Activated CD8-positive, alpha-beta memory T cell treated with anti-CD3 and anti-CD28 coated beads, Interleukin-2, amount 10 ng/mL, durations not matched to agents 7 days and 5 days (primary cell): Measurements from ENCODE around the gene UBC. TPM values are rescaled to one million over a fixed set of nuclear protein-coding genes. Genes with fewer than 3 reads are reported as not detected.

Experiments
- ATAC-seq: fragments of 150-1000 bp; cut with Tn5 transposase; one replicate; pipeline ENCODE4 v1.10.0; 2021; ENCODE audit warnings: moderate library complexity
- CTCF ChIA-PET: fragments of 350-600 bp; sonication (Branson Sonifier 250); formaldehyde crosslinking; loops from one replicate; lab custom pipeline; 2021; ENCODE audit warnings: antibody characterized with exemption; lab: Charles Lee
- DNase-seq: peaks from one replicate; pipeline ENCODE4 v3.0.0-alpha.2; 2020
- H3K27ac Mint-ChIP-seq: one replicate; pipeline ENCODE4 v1.8.0; 2021; ENCODE audit warnings: mild to moderate bottlenecking, mixed read lengths
- H3K27me3 Mint-ChIP-seq: one replicate; pipeline ENCODE4 v1.8.0; 2021; ENCODE audit warnings: mixed read lengths
- H3K36me3 Mint-ChIP-seq: one replicate; pipeline ENCODE4 v1.8.0; 2021; ENCODE audit warnings: mild to moderate bottlenecking, mixed read lengths
- H3K4me1 Mint-ChIP-seq: one replicate; pipeline ENCODE4 v1.8.0; 2021; ENCODE audit warnings: mixed read lengths
- H3K4me3 Mint-ChIP-seq: one replicate; pipeline ENCODE4 v1.8.0; 2021; ENCODE audit warnings: mild to moderate bottlenecking, moderate library complexity, mixed read lengths
- H3K9me3 Mint-ChIP-seq: one replicate; pipeline ENCODE4 v1.8.0; 2022; ENCODE audit warnings: low read depth, mixed read lengths
- total RNA-seq, 2 experiments: library from RNA; stranded (reverse); gene quantifications; one replicate each; pipeline ENCODE4 v1.2.3, GENCODE V29; 2021

The UBC gene
- total RNA-seq, 2 experiments from 2014 or later, result 1,159 to 1,188 TPM

- Mint-ChIP-seq H3K27me3 (peaks cover 16% of the 10 kb centered on the region), H3K27ac (no peak overlapping the region), H3K4me1 (peaks cover 13% of the 10 kb centered on the region), H3K9me3 (no peaks in the 10 kb centered on the region), H3K4me3 (no peak overlapping the region), H3K36me3 (no peaks in the 10 kb centered on the region)
- CTCF ChIA-PET, result interaction anchor here (0.7 kb wide), 1 partner anchor 11 kb away, joined by 3 read pairs; no protein-coding TSS in a partner anchor
- no peak for ATAC-seq
- no peak for DNase-seq
These were observed 45.3 kb downstream of the UBC start for GRCh38 chr12:124869059-124869665.

GRCh38 chr12:124868252-124869058, 46.0 kb downstream of the UBC start:
- no peak overlapping the region for H3K27ac Mint-ChIP-seq
- no peaks in the 10 kb centered on the region for H3K36me3 Mint-ChIP-seq
- peaks cover 16% of the 10 kb centered on the region for H3K27me3 Mint-ChIP-seq
- DNase-seq (no peak), ATAC-seq (no peak)
- no peak overlapping the region for H3K4me3 Mint-ChIP-seq
- no peaks in the 10 kb centered on the region for H3K9me3 Mint-ChIP-seq
- CTCF ChIA-PET, result no interaction called here
- H3K4me1 Mint-ChIP-seq, result peaks cover 17% of the 10 kb centered on the region

GRCh38 chr12:124867401-124867930, 47.0 kb downstream of the UBC start:
- peaks cover 23% of the 10 kb centered on the region for H3K4me1 Mint-ChIP-seq
- peaks cover 16% of the 10 kb centered on the region for H3K27me3 Mint-ChIP-seq
- no peak for ATAC-seq
- no peak overlapping the region for H3K4me3 Mint-ChIP-seq
- no peak for DNase-seq
- H3K27ac Mint-ChIP-seq, result no peak overlapping the region
- CTCF ChIA-PET, result no interaction called here
- H3K36me3 Mint-ChIP-seq, result no peaks in the 10 kb centered on the region
- H3K9me3 Mint-ChIP-seq, result no peaks in the 10 kb centered on the region

- Mint-ChIP-seq H3K27ac (no peak overlapping the region), H3K36me3 (no peaks in the 10 kb centered on the region), H3K4me1 (peaks cover 29% of the 10 kb centered on the region), H3K4me3 (no peak overlapping the region), H3K9me3 (no peaks in the 10 kb centered on the region), H3K27me3 (peaks cover 15% of the 10 kb centered on the region)
- ATAC-seq, result no peak
- DNase-seq, result no peak
- CTCF ChIA-PET, result interaction anchor here (1.2 to 1.5 kb wide), 2 partner anchors 40 to 73 kb away, joined by 6 to 7 read pairs; no protein-coding TSS in a partner anchor
These were observed 47.5 kb downstream of the UBC start for GRCh38 chr12:124866883-124867400.

- no peak overlapping the region for H3K4me3 Mint-ChIP-seq
These were observed 48.1 kb downstream of the UBC start for GRCh38 chr12:124866195-124866882.

GRCh38 chr12:124865728-124866127, 48.7 kb downstream of the UBC start:
- H3K36me3 Mint-ChIP-seq, result no peaks in the 10 kb centered on the region
- no peak for DNase-seq
- peaks cover 14% of the 10 kb centered on the region for H3K27me3 Mint-ChIP-seq
- no peaks in the 10 kb centered on the region for H3K9me3 Mint-ChIP-seq
- no peak overlapping the region for H3K4me3 Mint-ChIP-seq
- CTCF ChIA-PET, result interaction anchor here (1.2 to 1.5 kb wide), 2 partner anchors 41 to 74 kb away, joined by 6 to 7 read pairs; no protein-coding TSS in a partner anchor
- no peak for ATAC-seq
- H3K4me1 Mint-ChIP-seq, result peaks cover 33% of the 10 kb centered on the region
- no peak overlapping the region for H3K27ac Mint-ChIP-seq

More at GRCh38 chr12:124866195-124866882, 48.1 kb downstream of the UBC start:
- ATAC-seq, result no peak
- no peaks in the 10 kb centered on the region for H3K36me3 Mint-ChIP-seq
- H3K27ac Mint-ChIP-seq, result no peak overlapping the region
- peaks cover 33% of the 10 kb centered on the region for H3K4me1 Mint-ChIP-seq
- no peaks in the 10 kb centered on the region for H3K9me3 Mint-ChIP-seq
- CTCF ChIA-PET, result interaction anchor here (1.2 to 1.5 kb wide), 2 partner anchors 40 to 74 kb away, joined by 6 to 7 read pairs; no protein-coding TSS in a partner anchor
- peaks cover 14% of the 10 kb centered on the region for H3K27me3 Mint-ChIP-seq
- no peak for DNase-seq

- DNase-seq, result no peak
- peak overlapping the region; percentile 58 for H3K4me3 Mint-ChIP-seq
- no peak for ATAC-seq
- no peaks in the 10 kb centered on the region for H3K9me3 Mint-ChIP-seq
- H3K36me3 Mint-ChIP-seq, result no peaks in the 10 kb centered on the region
- peak overlapping the region; percentile 89 for H3K27ac Mint-ChIP-seq
- H3K27me3 Mint-ChIP-seq, result peaks cover 12% of the 10 kb centered on the region
- peaks cover 33% of the 10 kb centered on the region for H3K4me1 Mint-ChIP-seq
- CTCF ChIA-PET, result no interaction called here
These were observed 50.1 kb downstream of the UBC start for GRCh38 chr12:124864326-124864752.

- DNase-seq, result peak; percentile 86
- Mint-ChIP-seq H3K4me1 (peaks cover 30% of the 10 kb centered on the region), H3K27me3 (peaks cover 6% of the 10 kb centered on the region), H3K9me3 (no peaks in the 10 kb centered on the region), H3K4me3 (peak within 1 kb of the TSS; percentile 70), H3K27ac (peak within 1 kb of the TSS; percentile 89), H3K36me3 (no peaks in the 10 kb centered on the region)
- CTCF ChIA-PET, result no interaction called here
- peak; percentile 91 for ATAC-seq
These were observed 50.8 kb downstream of the UBC start, which contains the start of gene SCARB1 for GRCh38 chr12:124863416-124864325. Gene SCARB1 (minus strand): TSS chr12:124863864. CDS start chr12:124863720, 144 bp downstream.

- peak overlapping the region; percentile 52 for H3K27ac Mint-ChIP-seq
- CTCF ChIA-PET, result interaction anchor here (1.2 kb wide), 1 partner anchor 88 kb away, joined by 3 read pairs; no protein-coding TSS in a partner anchor
These were observed 51.6 kb downstream of the UBC start for GRCh38 chr12:124862768-124863415.

GRCh38 chr12:124861898-124862676, 52.4 kb downstream of the UBC start:
- Mint-ChIP-seq H3K4me1 (peaks cover 27% of the 10 kb centered on the region), H3K36me3 (no peaks in the 10 kb centered on the region), H3K4me3 (peak overlapping the region; percentile 70), H3K9me3 (no peaks in the 10 kb centered on the region), H3K27ac (peak overlapping the region; percentile 52), H3K27me3 (peaks cover 2% of the 10 kb centered on the region)
- CTCF ChIA-PET, result interaction anchor here (1.2 kb wide), 1 partner anchor 88 kb away, joined by 3 read pairs; no protein-coding TSS in a partner anchor
- no peak for ATAC-seq
- DNase-seq, result peak; percentile 45

More at GRCh38 chr12:124862768-124863415, 51.6 kb downstream of the UBC start:
- H3K36me3 Mint-ChIP-seq, result no peaks in the 10 kb centered on the region
- peak overlapping the region; percentile 70 for H3K4me3 Mint-ChIP-seq
- H3K9me3 Mint-ChIP-seq, result no peaks in the 10 kb centered on the region
- ATAC-seq (peak; percentile 9), DNase-seq (peak; percentile 51)
- H3K4me1 Mint-ChIP-seq, result peaks cover 27% of the 10 kb centered on the region
- peaks cover 2% of the 10 kb centered on the region for H3K27me3 Mint-ChIP-seq
